ENCODE measurements around the gene WWC2.

GRCh38 chr4:183181081-183181480 is 82.0 kb downstream of the WWC2 start:
- no peak for TF ChIP-seq CTCF (IDR thresholded peaks at IDR 0.05 in 8 of 11, conservative IDR thresholded peaks at IDR 0.05 in 3 of 11)
- TF ChIP-seq POLR2AphosphoS5 (IDR thresholded peaks at IDR 0.05) = no peak
